ENCODE results near the gene TMEM263.
A peak's percentile ranks its signal among the peaks of the same experiment; 100 is the strongest.
"Not testable (repeated sequence)": the region's sequence is repeated elsewhere in the genome, so short reads cannot be mapped to it uniquely, and the experiment has no call there.

Gene TMEM263

DNA sequence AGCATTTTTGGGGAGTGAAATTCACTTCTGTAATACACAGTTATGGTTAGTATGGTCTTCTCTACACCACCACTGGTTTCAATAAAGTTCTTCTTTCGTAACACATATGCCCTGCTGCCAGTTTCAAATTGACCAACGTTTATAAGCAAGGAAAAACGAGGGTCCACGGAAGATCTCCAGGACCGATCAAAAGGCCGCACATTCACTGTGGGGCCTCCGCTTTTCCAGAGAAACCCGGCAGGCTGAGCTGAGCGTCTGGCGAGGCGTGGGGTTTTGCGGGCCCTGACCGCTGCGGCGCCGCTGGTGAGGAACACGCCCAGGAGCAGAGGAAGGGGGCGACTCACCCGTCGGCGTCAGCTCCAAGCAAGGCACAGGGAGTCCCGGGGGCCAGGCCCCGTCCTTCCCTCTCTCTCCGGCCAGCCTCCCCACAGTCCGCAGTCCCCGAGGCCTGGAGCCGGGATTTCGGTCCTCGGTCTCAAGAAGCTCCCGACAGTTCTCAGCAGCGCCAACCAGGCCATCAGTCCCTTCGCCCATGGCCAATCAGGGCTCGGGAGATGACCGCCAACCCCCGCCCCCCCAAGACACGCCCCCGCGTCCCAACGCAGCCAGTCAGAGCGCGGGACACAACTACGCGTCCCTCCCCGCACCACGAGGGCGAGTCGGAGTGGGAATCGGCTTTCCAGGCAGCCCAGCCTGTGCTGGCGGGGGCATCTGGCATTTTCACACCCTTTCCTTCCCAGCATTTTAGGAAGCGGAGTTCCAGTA, 31.1 kb downstream of the TMEM263 start, which contains the start of gene MTERF2:
MTERF2 (minus strand) TSS at position 522 of the 765 bp plus-strand sequence. CDS start 8,432 bp downstream, outside the sequence.
- peak; percentile 56 to 83 (median 75) for DNase-seq

- DNase-seq = no peak
Measured at GRCh38 chr12:106987846-106988245, 32.1 kb downstream of the TMEM263 start.

DNA sequence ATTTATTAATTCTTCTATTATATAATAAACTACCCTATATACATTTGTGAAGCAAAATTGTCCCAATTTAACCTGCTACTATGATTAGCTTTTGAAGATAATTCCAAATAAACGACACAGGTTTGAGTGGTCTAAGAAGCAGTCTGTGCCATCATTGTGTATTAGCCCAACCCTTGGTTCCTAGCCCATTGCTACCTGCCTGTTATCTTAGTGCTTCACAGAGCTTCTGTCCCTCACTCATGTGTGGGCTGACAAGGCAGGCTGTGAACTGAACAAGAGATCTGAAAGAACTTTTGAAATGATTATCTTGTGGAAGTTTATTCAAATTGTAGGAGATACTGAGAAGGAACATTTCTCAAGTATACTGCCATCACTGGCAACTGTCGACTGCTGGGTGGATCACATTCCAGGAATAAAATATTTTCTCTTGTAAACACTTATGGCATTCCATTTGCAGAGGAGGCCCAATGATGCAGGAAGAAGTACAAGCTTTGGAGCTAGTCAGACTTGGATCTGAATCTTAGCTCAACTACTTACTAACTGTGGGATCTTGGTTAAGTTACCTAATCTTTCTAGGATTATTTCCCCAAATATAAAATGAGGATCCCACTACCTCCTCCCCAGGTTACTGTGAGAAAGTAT, 39.0 kb downstream of the TMEM263 start:
- DNase-seq = no peak

DNA sequence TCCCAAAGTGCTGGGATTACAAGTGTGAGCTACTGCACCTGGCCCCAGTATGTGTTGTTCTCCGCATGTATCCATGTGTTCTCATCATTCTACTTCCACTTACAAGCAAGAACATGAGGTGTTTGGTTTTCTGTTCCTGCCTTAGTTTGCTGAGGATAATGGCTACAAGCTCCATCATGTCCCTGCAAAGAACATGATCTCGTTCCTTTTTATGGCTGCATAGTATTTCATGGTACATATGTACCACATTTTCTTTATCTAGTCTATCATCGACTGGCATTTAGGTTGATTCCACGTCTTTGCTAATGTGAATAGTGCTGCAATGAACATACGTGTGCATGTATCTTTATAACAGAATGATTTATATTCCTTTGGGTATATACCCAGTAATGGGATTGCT, 40.4 kb downstream of the TMEM263 start:
- DNase-seq = not testable (repeated sequence)

- DNase-seq = no peak
Measured at GRCh38 chr12:106997916-106998315, 42.2 kb downstream of the TMEM263 start.

- DNase-seq = no peak
Measured at GRCh38 chr12:106999446-106999845, 43.7 kb downstream of the TMEM263 start.

GRCh38 chr12:107002665-107003064, 47.0 kb downstream of the TMEM263 start:
- not testable (repeated sequence) for DNase-seq

GRCh38 chr12:107007411-107007810, 51.7 kb downstream of the TMEM263 start:
- DNase-seq = no peak

GRCh38 chr12:107011519-107011918, 55.8 kb downstream of the TMEM263 start:
- no peak for DNase-seq

GRCh38 chr12:107012736-107013425, 57.2 kb downstream of the TMEM263 start:
- DNase-seq = no peak

- no peak for DNase-seq
Measured at GRCh38 chr12:107014055-107014454, 58.3 kb downstream of the TMEM263 start.

- DNase-seq = no peak
Measured at GRCh38 chr12:107017042-107017441, 61.3 kb downstream of the TMEM263 start.

DNA sequence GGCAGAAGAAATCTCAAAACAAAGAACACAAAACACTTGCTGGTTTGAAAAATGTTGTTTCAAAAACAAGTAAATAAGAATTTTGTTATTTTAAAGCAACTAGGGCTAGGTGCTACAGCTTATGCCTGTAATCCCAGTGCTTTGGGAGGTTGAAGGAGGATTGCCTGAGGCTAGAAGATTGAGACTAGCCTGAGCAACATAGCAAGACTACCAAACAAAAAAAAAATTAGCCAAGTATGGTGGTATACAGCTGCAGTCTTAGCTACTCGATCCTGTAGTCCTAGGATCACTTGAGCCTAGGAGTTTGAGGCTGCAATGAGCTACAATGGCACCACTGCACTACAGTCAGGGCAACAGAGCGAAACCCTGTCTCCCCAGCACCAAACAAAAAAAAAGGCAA, 63.8 kb downstream of the TMEM263 start:
- DNase-seq = no peak

All from stimulated activated naive CD4-positive, alpha-beta T cell (primary cell).